GM21390 (cell line): ENCODE results near the gene GCNT2.
"Not testable (repeated sequence)": the region's sequence is repeated elsewhere in the genome, so short reads cannot be mapped to it uniquely, and the experiment has no call there.

Source experiments
- ATAC-seq: cut with Tn5 transposase; IDR thresholded peaks from one replicate; pipeline ENCODE4 v1.9.1; 2021; ENCODE audit not compliant: unreplicated experiment

GCNT2 gene

DNA sequence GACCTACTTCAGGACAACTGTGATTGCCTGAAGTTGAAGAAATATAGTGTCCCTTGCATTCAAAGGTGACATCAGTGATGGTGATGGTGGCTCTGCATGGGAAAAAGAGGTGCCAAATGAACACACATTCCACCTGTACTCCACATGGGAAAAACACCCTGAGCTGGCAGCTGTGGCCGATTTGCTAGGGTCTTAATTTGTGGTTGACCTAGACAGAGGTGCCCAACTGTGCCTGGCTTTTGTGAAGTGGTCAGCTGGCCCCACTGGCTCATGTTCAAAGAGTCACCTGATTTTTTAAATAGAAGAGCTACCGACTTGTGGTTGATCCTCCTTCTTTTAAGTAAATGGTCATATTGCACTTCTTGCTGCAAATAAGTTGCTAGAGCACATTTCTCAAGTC lies 7.6 kb upstream of the GCNT2 start:
- ATAC-seq, result no peak

GRCh38 chr6:10514049-10514780 lies 6.9 kb upstream of the GCNT2 start:
- no peak for ATAC-seq

DNA sequence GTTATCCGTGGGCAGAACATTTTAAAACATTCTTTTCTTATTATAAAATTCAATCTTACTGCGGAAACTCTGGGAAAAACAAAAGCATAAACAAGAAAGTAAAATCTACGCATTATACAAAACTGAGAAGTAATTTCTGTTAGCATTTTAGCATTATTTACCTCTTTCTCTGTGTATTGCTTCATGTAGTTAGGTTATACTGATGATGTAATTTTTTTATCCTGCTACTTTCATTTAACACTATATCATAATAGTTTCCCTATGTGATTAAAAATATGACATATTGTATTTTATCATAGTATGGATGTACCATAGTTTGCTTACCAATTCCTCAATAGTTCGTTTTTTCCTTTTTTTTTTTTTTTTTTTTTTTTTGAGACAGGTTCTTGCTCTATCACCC lies 4.2 kb upstream of the GCNT2 start:
- ATAC-seq, result no peak

DNA sequence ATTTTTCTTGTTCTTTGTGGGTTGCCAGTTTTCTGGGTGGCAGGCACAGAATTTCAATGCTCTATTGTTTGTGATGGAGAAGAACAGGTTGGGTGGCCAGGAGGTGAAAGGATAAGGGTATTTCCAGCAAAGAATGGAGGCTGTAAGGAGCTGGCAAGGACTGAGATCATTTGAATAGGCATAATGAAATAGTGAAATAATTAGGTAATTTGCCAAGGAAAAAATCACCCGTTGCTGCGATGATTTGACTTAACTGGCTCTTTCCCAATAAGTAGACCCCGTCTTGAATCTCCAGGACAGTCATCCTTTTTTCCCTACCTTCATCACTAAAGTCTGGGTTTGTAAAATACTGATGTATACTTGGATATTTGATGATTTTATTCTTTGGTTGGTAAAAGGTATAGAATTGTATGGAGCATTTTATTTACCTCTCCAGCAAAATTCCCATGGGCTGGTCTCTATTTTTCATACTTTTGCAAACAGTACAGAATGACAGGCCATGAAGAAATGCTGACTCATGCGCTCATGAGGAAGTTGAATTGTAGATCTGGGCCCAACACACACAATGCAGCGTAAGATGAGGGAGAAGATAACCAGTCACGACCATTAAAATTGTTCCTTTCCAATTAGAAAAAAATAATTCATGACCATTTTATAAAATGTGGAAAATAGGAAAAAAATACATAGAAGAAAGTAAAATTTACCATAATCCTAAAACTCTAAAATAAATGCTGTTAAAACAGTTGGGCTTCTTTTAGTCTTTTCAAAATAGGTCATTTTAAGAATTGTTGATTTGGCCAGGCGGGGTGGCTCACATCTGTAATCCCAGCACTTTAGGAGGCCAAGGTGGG lies 2.4 kb upstream of the GCNT2 start:
- ATAC-seq, result no peak

DNA sequence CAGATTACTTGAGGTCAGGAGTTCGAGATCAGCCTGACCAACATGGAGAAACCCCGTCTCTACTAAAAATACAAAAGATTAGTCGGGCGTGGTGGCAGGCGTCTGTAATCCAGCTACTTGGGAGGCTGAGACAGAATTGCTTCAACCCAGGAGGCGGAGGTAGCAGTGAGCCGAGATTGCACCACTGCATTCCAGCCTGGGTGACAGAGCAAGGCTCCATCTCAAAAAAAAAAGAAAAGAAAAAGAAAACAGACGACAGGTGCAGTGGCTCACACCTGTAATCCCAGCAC lies 1.8 kb upstream of the GCNT2 start:
- ATAC-seq, result not testable (repeated sequence)

GRCh38 chr6:10520468-10520867 lies 683 bp upstream of the GCNT2 start:
- ATAC-seq, result no peak

- ATAC-seq, result no peak
These were observed 1.9 kb downstream of the GCNT2 start for GRCh38 chr6:10522929-10523573.

GRCh38 chr6:10526156-10526555 lies 5.0 kb downstream of the GCNT2 start:
- no peak for ATAC-seq

GRCh38 chr6:10528158-10528981 lies 7.2 kb downstream of the GCNT2 start:
- ATAC-seq, result peak; percentile 64

- ATAC-seq, result no peak
These were observed 8.2 kb downstream of the GCNT2 start for GRCh38 chr6:10529231-10529801.

DNA sequence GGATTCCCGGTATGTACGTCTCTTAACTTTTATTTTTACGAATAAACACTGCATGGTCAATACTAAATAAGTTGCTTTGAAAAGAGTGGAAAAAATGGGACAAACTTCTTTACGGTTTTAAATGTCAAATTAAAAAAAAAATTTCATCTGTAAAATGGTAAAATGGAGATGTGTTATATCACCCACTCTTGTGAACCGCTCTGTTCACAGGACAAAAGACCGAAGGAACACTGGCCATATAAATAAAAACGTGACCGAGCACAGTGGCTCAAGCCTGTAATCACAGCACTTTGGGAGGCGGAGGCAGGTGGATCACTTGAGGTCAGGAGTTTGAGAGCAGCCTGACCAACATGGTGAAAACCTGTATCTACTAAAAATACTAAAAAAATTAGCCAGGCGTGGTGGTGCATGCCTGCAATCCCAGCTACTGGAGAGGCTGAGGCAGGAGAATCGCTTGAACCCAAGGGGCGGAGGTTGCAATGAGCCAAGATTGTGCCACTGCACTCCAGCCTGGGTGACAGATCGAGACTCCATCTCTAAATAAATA lies 8.8 kb downstream of the GCNT2 start:
- not testable (repeated sequence) for ATAC-seq

- no peak for ATAC-seq
These were observed 10.4 kb downstream of the GCNT2 start for GRCh38 chr6:10531503-10531902.

DNA sequence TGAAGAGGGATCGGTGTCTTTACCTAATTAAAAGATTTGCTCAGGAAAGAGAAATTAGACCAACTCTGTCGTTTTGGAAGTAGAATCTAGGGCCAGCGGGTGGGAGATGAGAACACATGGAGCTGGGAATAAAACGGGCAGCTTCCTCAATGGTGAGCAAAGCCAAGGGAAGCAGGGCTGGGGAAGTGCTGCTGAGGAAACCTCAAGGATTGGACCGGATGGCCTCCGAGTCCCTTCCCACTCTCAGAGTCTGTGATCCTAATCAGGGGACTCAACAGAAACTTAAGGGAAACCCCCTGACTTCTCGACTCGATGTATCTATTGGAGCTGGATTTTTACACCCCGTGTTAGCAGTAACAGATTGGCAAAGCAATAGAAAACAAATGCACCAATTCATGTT lies 10.8 kb downstream of the GCNT2 start:
- ATAC-seq, result no peak

GRCh38 chr6:10532392-10532791 lies 11.2 kb downstream of the GCNT2 start:
- no peak for ATAC-seq

GRCh38 chr6:10534419-10534762 lies 13.2 kb downstream of the GCNT2 start:
- peak; percentile 10 for ATAC-seq

- ATAC-seq, result no peak
These were observed 14.0 kb downstream of the GCNT2 start for GRCh38 chr6:10535193-10535592.

DNA sequence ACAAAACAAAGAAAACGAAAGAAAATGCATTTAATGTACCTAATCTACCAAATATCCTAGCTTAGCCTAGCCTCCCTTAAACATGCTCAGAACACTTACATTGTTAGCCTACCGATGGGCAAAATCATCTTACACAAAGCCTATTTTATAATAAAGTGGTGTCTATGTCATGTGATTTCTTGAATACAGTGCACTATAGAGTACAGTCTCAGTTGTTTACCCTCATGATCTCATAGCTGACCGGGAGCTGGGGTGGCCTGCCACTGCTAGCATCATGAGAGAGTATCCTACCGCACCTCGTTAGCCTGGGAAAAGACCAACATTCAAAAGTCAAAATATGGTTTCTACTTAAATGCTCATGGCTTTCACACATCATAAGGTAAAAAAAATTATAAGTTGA lies 16.6 kb downstream of the GCNT2 start:
- ATAC-seq, result no peak

GRCh38 chr6:10540073-10540746 lies 19.1 kb downstream of the GCNT2 start:
- no peak for ATAC-seq

DNA sequence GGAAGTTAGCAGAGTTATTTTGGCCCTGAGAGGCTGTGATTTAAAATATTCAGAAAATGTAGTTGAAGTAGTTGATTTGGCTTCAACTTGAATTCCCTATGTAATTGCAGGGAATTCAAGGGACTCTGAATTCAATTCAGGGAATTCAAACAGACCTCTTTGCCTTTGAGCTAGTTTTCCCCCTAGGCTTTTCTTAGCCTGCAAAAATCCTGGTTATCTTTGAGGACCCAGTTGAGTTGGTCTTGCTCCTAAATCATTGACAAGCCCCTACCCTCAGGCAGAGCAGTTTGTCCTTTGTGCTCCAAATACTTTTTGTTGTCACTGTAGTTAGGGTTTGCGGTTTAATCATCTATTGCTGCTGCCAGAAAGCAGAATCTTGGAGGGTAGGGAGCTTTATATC lies 20.4 kb downstream of the GCNT2 start:
- no peak for ATAC-seq

DNA sequence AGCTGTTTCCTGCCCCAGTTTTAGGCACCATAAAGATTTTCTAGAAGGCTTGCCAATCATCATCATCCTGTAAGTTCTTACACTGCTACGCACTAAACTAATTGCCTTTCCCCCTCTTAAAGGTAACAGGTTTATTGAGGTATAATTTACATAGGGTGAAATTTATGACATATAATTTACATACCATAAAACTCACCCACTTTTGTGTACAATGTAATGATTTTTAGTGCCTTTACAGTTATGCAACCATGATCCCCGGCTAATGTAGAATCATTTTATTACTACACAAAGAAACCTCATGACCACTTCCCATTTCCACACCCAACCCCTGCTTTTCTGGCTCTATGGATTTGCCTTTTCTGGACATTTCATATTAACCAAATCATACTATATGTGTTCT lies 21.1 kb downstream of the GCNT2 start:
- ATAC-seq, result no peak
